Measurements from ENCODE around the gene BACE2. TPM values are rescaled to one million over a fixed set of nuclear protein-coding genes. Genes with fewer than 3 reads are reported as not detected.

Gene BACE2
- total RNA-seq, 1 experiment from 2014 or later = 23.2 TPM

- DNase-seq (ENCODE audit: low read depth, low spot score) (no peak), ATAC-seq (peak; percentile 43; the same call in 1 of the 2 replicates)
- H3K27me3 ChIP-seq (ENCODE audit: insufficient read depth, low read length) = peaks cover 15% of the 10 kb centered on the region
- ChIA-PET POLR2A (no interaction called here), CTCF (interaction anchor here (1.4 to 4.6 kb wide), 2 partner anchors 11 to 13 kb away, joined by 3 to 33 read pairs; no protein-coding TSS in a partner anchor), RAD21 (ENCODE audit: low non-redundant PET in 1 of 2, low total read pairs in 2 of 2, uncharacterized antibody in 2 of 2, unreplicated experiment in 2 of 2) (no interaction called here)
- H3K4me2 ChIP-seq (ENCODE audit: low read length) = no peak overlapping the region
- no peaks in the 10 kb centered on the region for H3K9me2 ChIP-seq (ENCODE audit: insufficient read depth)
- no TSS peak for BruUV-seq (replicated peaks)
- H3K27ac ChIP-seq (ENCODE audit: low read depth, low read length) = no peak overlapping the region
- H3K4me1 ChIP-seq (ENCODE audit: control insufficient read depth in 1 of 2, insufficient read depth in 2 of 2, low read length in 2 of 2) = no peaks in the 10 kb centered on the region
- TF ChIP-seq SP1 (IDR thresholded peaks at IDR 0.05; ENCODE audit: low read depth) (no peak), CEBPB (IDR thresholded peaks at IDR 0.05; ENCODE audit: low read depth) (no peak)
- H3K9me3 ChIP-seq (ENCODE audit: control insufficient read depth in 1 of 2, insufficient read depth in 1 of 2, low read depth in 1 of 2, low read length in 2 of 2) = no peaks in the 10 kb centered on the region
- no peak overlapping the region for H3K4me3 ChIP-seq (replicated peaks in 1 of 2; ENCODE audit: low read depth in 1 of 2, low read length in 2 of 2)
- H3K9ac ChIP-seq (ENCODE audit: low read length) = no peak overlapping the region
- H2AFZ ChIP-seq (ENCODE audit: low read depth, low read length, poor library complexity, severe bottlenecking) = no peak overlapping the region
- H3K79me2 ChIP-seq (ENCODE audit: insufficient read depth, low read length) = no peaks in the 10 kb centered on the region
- intact Hi-C loops (cut with micrococcal nuclease) = no loop called here
- no peaks in the 10 kb centered on the region for H4K20me1 ChIP-seq (ENCODE audit: insufficient read depth)
- no peaks in the 10 kb centered on the region for H3K36me3 ChIP-seq (ENCODE audit: control insufficient read depth in 1 of 2, insufficient read depth in 2 of 2, low read length in 2 of 2)
Measured at GRCh38 chr21:41135746-41136145, 32.2 kb upstream of the BACE2 start.

- Histone ChIP-seq H3K4me3 (replicated peaks in 1 of 2; ENCODE audit: low read depth in 1 of 2, low read length in 2 of 2) (no peak overlapping the region), H3K27ac (ENCODE audit: low read depth, low read length) (no peak overlapping the region), H3K9ac (ENCODE audit: low read length) (no peak overlapping the region), H2AFZ (ENCODE audit: low read depth, low read length, poor library complexity, severe bottlenecking) (no peak overlapping the region), H3K4me2 (ENCODE audit: low read length) (no peak overlapping the region), H3K9me3 (ENCODE audit: control insufficient read depth in 1 of 2, insufficient read depth in 1 of 2, low read depth in 1 of 2, low read length in 2 of 2) (no peaks in the 10 kb centered on the region), H3K27me3 (ENCODE audit: insufficient read depth, low read length) (peaks cover 10% of the 10 kb centered on the region; the same call in 1 of the 2 replicates), H4K20me1 (ENCODE audit: insufficient read depth) (no peaks in the 10 kb centered on the region), H3K9me2 (ENCODE audit: insufficient read depth) (no peaks in the 10 kb centered on the region), H3K79me2 (ENCODE audit: insufficient read depth, low read length) (no peaks in the 10 kb centered on the region), H3K36me3 (ENCODE audit: control insufficient read depth in 1 of 2, insufficient read depth in 2 of 2, low read length in 2 of 2) (no peaks in the 10 kb centered on the region), H3K4me1 (ENCODE audit: control insufficient read depth in 1 of 2, insufficient read depth in 2 of 2, low read length in 2 of 2) (no peaks in the 10 kb centered on the region)
- ChIA-PET RAD21 (ENCODE audit: low non-redundant PET in 1 of 2, low total read pairs in 2 of 2, uncharacterized antibody in 2 of 2, unreplicated experiment in 2 of 2) (no interaction called here), CTCF (interaction anchor here (1.4 to 4.6 kb wide), 2 partner anchors 11 to 13 kb away, joined by 3 to 33 read pairs; no protein-coding TSS in a partner anchor), POLR2A (no interaction called here)
- no peak for ATAC-seq
- BruUV-seq (replicated peaks) = no TSS peak
- TF ChIP-seq, protein P1, sequence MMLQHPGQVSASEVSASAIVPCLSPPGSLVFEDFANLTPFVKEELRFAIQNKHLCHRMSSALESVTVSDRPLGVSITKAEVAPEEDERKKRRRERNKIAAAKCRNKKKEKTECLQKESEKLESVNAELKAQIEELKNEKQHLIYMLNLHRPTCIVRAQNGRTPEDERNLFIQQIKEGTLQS (IDR thresholded peaks at IDR 0.05) = no peak
- TF ChIP-seq SRF (IDR thresholded peaks at IDR 0.05; ENCODE audit: low read depth) = no peak
- TF ChIP-seq EZH2 (IDR thresholded peaks at IDR 0.05) = no peak
- TF ChIP-seq CEBPB (IDR thresholded peaks at IDR 0.05; ENCODE audit: low read depth) = no peak
- intact Hi-C loops (cut with micrococcal nuclease) = no loop called here
- DNase-seq (ENCODE audit: low read depth, low spot score) = no peak
Measured at GRCh38 chr21:41136286-41136685, 31.7 kb upstream of the BACE2 start.

Measured in HCT116 (cell line).